Stimulated activated naive CD4-positive, alpha-beta T cell treated with Interleukin-2 at 50 U/mL for 16 hours (primary cell): ENCODE measurements around the gene PRR33.

Experiments
- DNase-seq: peaks from one replicate; lab custom pipeline; 2025; lab: John Stamatoyannopoulos, UW

The PRR33 gene

GRCh38 chr11:1847006-1847735, 44.5 kb downstream of the PRR33 start:
- DNase-seq: no peak

- DNase-seq: no peak
These were observed 45.2 kb downstream of the PRR33 start for GRCh38 chr11:1846453-1846932.

GRCh38 chr11:1845561-1846452, 45.9 kb downstream of the PRR33 start:
- DNase-seq: no peak

- DNase-seq: no peak
These were observed 46.6 kb downstream of the PRR33 start for GRCh38 chr11:1845095-1845429.

- DNase-seq: peak; percentile 26
These were observed 47.2 kb downstream of the PRR33 start for GRCh38 chr11:1844221-1845094.

GRCh38 chr11:1843796-1844195, 47.9 kb downstream of the PRR33 start:
- DNase-seq: no peak

GRCh38 chr11:1843098-1843473, 48.6 kb downstream of the PRR33 start:
- DNase-seq: no peak

- DNase-seq: no peak
These were observed 49.3 kb downstream of the PRR33 start for GRCh38 chr11:1842149-1843097.

GRCh38 chr11:1841511-1842148, 50.1 kb downstream of the PRR33 start:
- DNase-seq: no peak

- DNase-seq: no peak
These were observed 50.8 kb downstream of the PRR33 start for GRCh38 chr11:1840780-1841480.

GRCh38 chr11:1839924-1840779, 51.5 kb downstream of the PRR33 start:
- no peak for DNase-seq

GRCh38 chr11:1839204-1839923, 52.3 kb downstream of the PRR33 start:
- no peak for DNase-seq

GRCh38 chr11:1838426-1839144, 53.1 kb downstream of the PRR33 start, which contains the start of gene TNNI2:
Gene TNNI2 (plus strand): TSS chr11:1838981. CDS start chr11:1839697, 716 bp downstream.
- no peak for DNase-seq
